H1 (cell line): ENCODE results near the gene DYNC2H1. TPM values are rescaled to one million over a fixed set of nuclear protein-coding genes. Genes with fewer than 3 reads are reported as not detected.

Experiments
- CTCF ChIA-PET: fragments of 300-600 bp; sonication (Branson Sonifier 250); formaldehyde crosslinking; loops from one replicate; lab custom pipeline; 2021; ENCODE audit not compliant: partially characterized antibody; lab: Charles Lee
- POLR2A ChIA-PET: fragments of 300-600 bp; sonication (Branson Sonifier 250); formaldehyde crosslinking; loops from one replicate; lab custom pipeline; 2021; ENCODE audit warnings: inconsistent platforms; ENCODE audit not compliant: partially characterized antibody; lab: Charles Lee
- DNase-seq, 2 experiments: peaks; one replicate each; pipeline versions ENCODE4 v3.0.0 to v3.0.0-alpha.2; 2010 to 2022; ENCODE audit warnings: low spot score in 2 of 2, low read depth in 1 of 2, mixed read lengths in 1 of 2
- FAIRE-seq: peaks from 2 replicates; lab custom pipeline; 2011; peaks lifted over from hg19 to GRCh38; lab: Jason Lieb, UNC
- H2AFZ ChIP-seq: 2 replicates; pipeline ENCODE4 v1.8.1; 2012; ENCODE audit warnings: low read length, inconsistent platforms
- H2AK5ac ChIP-seq: 2 replicates; pipeline ENCODE4 v1.6.1; 2013; ENCODE audit warnings: low read depth, low read length
- H2BK120ac ChIP-seq: replicated peaks from 2 replicates; pipeline ENCODE3; 2013; ENCODE audit warnings: low read depth, low read length, inconsistent platforms
- H2BK12ac ChIP-seq: 2 replicates; pipeline ENCODE4 v1.6.1; 2013; ENCODE audit warnings: low read depth, low read length
- H2BK15ac ChIP-seq: 2 replicates; pipeline ENCODE4 v1.6.1; 2013; ENCODE audit warnings: low read length
- H2BK20ac ChIP-seq: 2 replicates; pipeline ENCODE4 v1.6.1; 2013; ENCODE audit warnings: low read length
- H2BK5ac ChIP-seq: 2 replicates; pipeline ENCODE4 v1.6.1; 2013; ENCODE audit warnings: low read depth, low read length
- H3K14ac ChIP-seq: 2 replicates; pipeline ENCODE4 v1.6.1; 2013; ENCODE audit warnings: inconsistent platforms; ENCODE audit not compliant: insufficient read length
- H3K18ac ChIP-seq: 2 replicates; pipeline ENCODE4 v1.6.1; 2013; ENCODE audit warnings: low read length; ENCODE audit errors: extremely low read depth
- H3K23ac ChIP-seq: 2 replicates; pipeline ENCODE4 v1.6.1; 2013; ENCODE audit warnings: inconsistent platforms; ENCODE audit not compliant: insufficient read length
- H3K23me2 ChIP-seq: 2 replicates; pipeline ENCODE4 v1.6.1; 2013; ENCODE audit warnings: low read depth, low read length
- H3K27ac ChIP-seq: 2 replicates; pipeline ENCODE4 v1.6.1; 2011; ENCODE audit warnings: low read depth, low read length, inconsistent platforms
- H3K27me3 ChIP-seq, 4 experiments: replicated peaks in 1 of 4; 1 replicate in 1 of 4; 2 replicates in 3 of 4; pipeline versions ENCODE4 v1.6.1 to v1.8.1; 2011 to 2013; ENCODE audit warnings: low read length in 3 of 4, mild to moderate bottlenecking in 3 of 4, inconsistent platforms in 2 of 4, mixed read lengths in 2 of 4, moderate library complexity in 1 of 4; ENCODE audit not compliant: control insufficient read depth in 3 of 4, insufficient read depth in 3 of 4; ENCODE audit errors: extremely low read depth in 1 of 4
- H3K36me3 ChIP-seq, 4 experiments: 2 replicates each; pipeline versions ENCODE4 v1.6.1 to v1.8.1; 2011 to 2013; ENCODE audit warnings: mild to moderate bottlenecking in 4 of 4, low read length in 3 of 4, moderate library complexity in 2 of 4, control low read depth in 1 of 4, inconsistent platforms in 1 of 4; ENCODE audit not compliant: insufficient read depth in 4 of 4, control insufficient read depth in 2 of 4
- H3K4ac ChIP-seq: replicated peaks from 2 replicates; pipeline ENCODE3; 2013; ENCODE audit warnings: low read length, low read depth, mixed read lengths, inconsistent platforms; ENCODE audit not compliant: insufficient read length
- H3K4me1 ChIP-seq, 4 experiments: replicated peaks in 1 of 4; 1 replicate in 1 of 4; 2 replicates in 3 of 4; pipeline versions ENCODE4 v1.6.1 to v1.8.1; 2011 to 2013; ENCODE audit warnings: low read length in 3 of 4, inconsistent platforms in 2 of 4, mixed read lengths in 1 of 4; ENCODE audit not compliant: insufficient read depth in 4 of 4, control insufficient read depth in 3 of 4
- H3K4me2 ChIP-seq, 2 experiments: 2 replicates each; pipeline versions ENCODE4 v1.6.1 to v1.8.1; 2011 to 2013; ENCODE audit warnings: low read depth in 2 of 2, low read length in 2 of 2, control low read depth in 1 of 2, inconsistent platforms in 1 of 2, mild to moderate bottlenecking in 1 of 2; ENCODE audit not compliant: insufficient read depth in 1 of 2
- H3K4me3 ChIP-seq, 4 experiments: fragments of 200-600, 300-600 bp in 1 of 4; sonication (generic), shearing (Covaris generic), sonication (Bioruptor Twin) in 1 of 4; 2 replicates each; pipeline versions ENCODE4 v1.5.1 to v1.8.1; 2011 to 2016; ENCODE audit warnings: low read length in 4 of 4, low read depth in 3 of 4, control low read depth in 2 of 4, inconsistent platforms in 2 of 4, mild to moderate bottlenecking in 2 of 4, mixed read lengths in 1 of 4, moderate library complexity in 1 of 4; ENCODE audit not compliant: insufficient read depth in 2 of 4; ENCODE audit errors: extremely low read depth in 1 of 4
- H3K56ac ChIP-seq: replicated peaks from 2 replicates; pipeline ENCODE3; 2013; ENCODE audit warnings: low read depth, mild to moderate bottlenecking, mixed read lengths, low read length, inconsistent platforms; ENCODE audit not compliant: insufficient read length
- H3K79me1 ChIP-seq: 2 replicates; pipeline ENCODE4 v1.6.1; 2013; ENCODE audit warnings: low read depth, low read length, control low read depth
- H3K79me2 ChIP-seq, 2 experiments: 2 replicates each; pipeline versions ENCODE4 v1.6.1 to v1.8.1; 2012 to 2013; ENCODE audit warnings: low read length in 2 of 2, mild to moderate bottlenecking in 2 of 2, inconsistent platforms in 1 of 2; ENCODE audit not compliant: insufficient read depth in 2 of 2, control insufficient read depth in 1 of 2
- H3K9ac ChIP-seq, 4 experiments: replicated peaks in 1 of 4; 1 replicate in 1 of 4; 2 replicates in 3 of 4; pipeline versions ENCODE4 v1.6.1 to v1.8.1; 2011 to 2013; ENCODE audit warnings: low read depth in 3 of 4, low read length in 3 of 4, control low read depth in 2 of 4, mild to moderate bottlenecking in 2 of 4, moderate library complexity in 2 of 4, inconsistent platforms in 1 of 4; ENCODE audit errors: extremely low read depth in 1 of 4
- H3K9me3 ChIP-seq, 2 experiments: 2 replicates each; pipeline versions ENCODE4 v1.6.1 to v1.8.1; 2012 to 2013; ENCODE audit warnings: mild to moderate bottlenecking in 2 of 2, moderate library complexity in 2 of 2, control low read depth in 1 of 2, inconsistent platforms in 1 of 2, low read depth in 1 of 2, low read length in 1 of 2, mixed read lengths in 1 of 2; ENCODE audit not compliant: insufficient read depth in 2 of 2
- H4K20me1 ChIP-seq, 2 experiments: replicated peaks in 1 of 2; 2 replicates each; pipeline versions ENCODE3 to v1.8.1; 2011 to 2013; ENCODE audit warnings: inconsistent platforms in 2 of 2, low read length in 2 of 2, mild to moderate bottlenecking in 1 of 2; ENCODE audit not compliant: insufficient read depth in 2 of 2, control insufficient read depth in 1 of 2
- H4K5ac ChIP-seq: 2 replicates; pipeline ENCODE4 v1.6.1; 2013; ENCODE audit warnings: low read length, low read depth, mixed read lengths, inconsistent platforms; ENCODE audit not compliant: insufficient read length
- H4K8ac ChIP-seq: 2 replicates; pipeline ENCODE4 v1.8.0; 2013; ENCODE audit warnings: mild to moderate bottlenecking, moderate library complexity, low read length, inconsistent platforms; ENCODE audit not compliant: insufficient read depth; ENCODE audit errors: extremely low read depth
- H4K91ac ChIP-seq: replicated peaks from 2 replicates; pipeline ENCODE3; 2013; ENCODE audit warnings: low read length, mixed read lengths, inconsistent platforms; ENCODE audit not compliant: insufficient read length
- BACH1 ChIP-seq: IDR thresholded peaks from 2 replicates; pipeline ENCODE4 v1.6.1; 2012; ENCODE audit warnings: low read length, improper control_type of control experiment
- BCL11A ChIP-seq, 2 experiments: IDR thresholded peaks; one replicate each; pipeline ENCODE4 v1.6.1; 2011; ENCODE audit warnings: low read depth in 2 of 2, low read length in 2 of 2, mild to moderate bottlenecking in 2 of 2
- CBX8 ChIP-seq: fragments of 300-800, 300-1000 bp; sonication (generic); IDR thresholded peaks from 2 replicates; pipeline ENCODE4 v1.7.1; 2016; ENCODE audit warnings: low read depth, low read length, borderline replicate concordance
- CREB1 ChIP-seq: IDR thresholded peaks from 2 replicates; pipeline ENCODE4 v1.6.1; 2012; ENCODE audit warnings: inconsistent platforms
- FOSL1 ChIP-seq: IDR thresholded peaks from 2 replicates; pipeline ENCODE4 v1.6.1; 2011; ENCODE audit warnings: mild to moderate bottlenecking, low read depth, low read length, moderate library complexity; ENCODE audit not compliant: insufficient read depth
- PHF8 ChIP-seq: fragments of 200-600 bp; sonication (generic); conservative IDR thresholded peaks from 2 replicates; pipeline ENCODE4 v1.7.1; 2012; ENCODE audit warnings: low read depth, mild to moderate bottlenecking, inconsistent platforms, low read length, moderate library complexity
- POU5F1 ChIP-seq: IDR thresholded peaks from 2 replicates; pipeline ENCODE4 v1.6.1; 2011; ENCODE audit warnings: low read depth, mild to moderate bottlenecking, low read length, moderate library complexity
- SIX5 ChIP-seq: IDR thresholded peaks from 2 replicates; pipeline ENCODE4 v1.6.1; 2011; ENCODE audit warnings: mild to moderate bottlenecking, low read depth, low read length
- TAF1 ChIP-seq: IDR thresholded peaks from 2 replicates; pipeline ENCODE4 v1.6.1; 2011; ENCODE audit warnings: mild to moderate bottlenecking, low read depth, low read length
- TAF7 ChIP-seq: optimal IDR thresholded peaks from 2 replicates; pipeline ENCODE3; 2011; ENCODE audit warnings: low read depth, mild to moderate bottlenecking, inconsistent platforms, low read length, moderate library complexity, borderline replicate concordance
- WGBS, 2 experiments: shearing (Covaris generic) in 1 of 2; methylation state at CpG; one replicate each; pipeline versions ENCODE4 v1.1.6 to v1.1.7; 2013 to 2015; ENCODE audit warnings: low lambda C conversion rate in 2 of 2, mixed read lengths in 2 of 2, inconsistent platforms in 1 of 2, low coverage in 1 of 2, missing lambda C conversion rate in 1 of 2; ENCODE audit not compliant: insufficient replicate concordance in 2 of 2, insufficient coverage in 1 of 2, insufficient read length in 1 of 2; ENCODE audit errors: extremely low coverage in 1 of 2, missing lambda C conversion rate in 1 of 2; 5-methylcytosine and 5-hydroxymethylcytosine counted together
- polyA plus RNA-seq, 7 experiments: library from polyadenylated mRNA; depleted of rRNA in 3 of 7; stranded (reverse) in 5 of 7; unstranded in 2 of 7; fragments of >200 nt in 5 of 7; fragments of 200-250 nt in 2 of 7; gene quantifications; 1 replicate in 5 of 7; 2 replicates in 1 of 7; 4 replicates in 1 of 7; pipeline versions ENCODE4 v1.2.1 to v1.2.3, GENCODE V29; 2011 to 2013; ENCODE audit warnings: missing spikeins in 2 of 7, mixed read lengths in 2 of 7
- total RNA-seq: library from RNA; stranded (reverse); fragmentation: NEBNext Ultra II Directional; extraction: Animal tissue kit (Norgen Biotek cat#: 25700); gene quantifications from 2 replicates; pipeline ENCODE4 v1.2.1, GENCODE V29; 2021
- TF ChIP-seq, protein P1 (sequence below): IDR thresholded peaks from 2 replicates; pipeline ENCODE4 v1.6.1; 2011; ENCODE audit warnings: low read length, improper control_type of control experiment
- TF ChIP-seq, protein P2 (sequence below): IDR thresholded peaks from 2 replicates; pipeline ENCODE4 v1.6.1; 2012; ENCODE audit warnings: low read length, inconsistent platforms

The DYNC2H1 gene
- total and polyA plus RNA-seq, 2 of the 8 experiments (the other 6 are each of a cell fraction or from before 2014, with no cell fraction given): 6.2 to 12.0 TPM

DNA sequence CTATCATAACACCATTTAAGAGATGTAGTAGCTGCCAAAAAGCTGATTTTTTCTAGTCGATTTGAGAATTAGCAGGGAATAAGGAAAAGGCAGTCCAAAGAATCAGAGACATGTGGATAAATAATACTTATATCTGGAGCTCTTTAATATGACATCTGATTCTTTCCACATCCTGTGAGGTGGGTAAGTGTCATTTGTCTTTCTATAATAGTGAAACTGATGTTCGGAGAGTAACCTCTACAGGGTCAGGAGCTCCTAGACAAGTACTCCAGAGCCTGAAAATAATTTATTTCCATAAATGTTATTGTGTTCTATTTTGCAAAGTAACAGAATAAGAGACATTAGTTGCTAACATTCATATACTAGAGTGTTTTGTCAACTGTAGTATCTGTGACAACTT, 367.6 kb downstream of the DYNC2H1 start:
- Histone ChIP-seq H3K56ac (no peak overlapping the region), H3K79me1 (no peaks in the 10 kb centered on the region), H3K23me2 (no peaks in the 10 kb centered on the region), H3K79me2 (no peaks in the 10 kb centered on the region), H4K5ac (no peak overlapping the region), H2BK20ac (no peak overlapping the region), H2BK12ac (no peak overlapping the region), H2AK5ac (no peak overlapping the region), H2BK15ac (no peak overlapping the region), H3K23ac (no peak overlapping the region), H4K8ac (no peak overlapping the region), H3K9me3 (no peaks in the 10 kb centered on the region), H3K18ac (no peak overlapping the region), H3K4me1 (0 out of 7 replicates have a peak, but pooled peaks cover 0 to 2% (median 0%) of the 10 kb centered on the region in 4 experiments), H2BK120ac (no peak overlapping the region), H2AFZ (no peak overlapping the region), H4K91ac (no peak overlapping the region), H3K36me3 (no peaks in the 10 kb centered on the region), H3K14ac (no peak overlapping the region), H3K27me3 (no peaks in the 10 kb centered on the region), H3K4me2 (no peak overlapping the region), H3K27ac (no peak overlapping the region), H4K20me1 (no peaks in the 10 kb centered on the region), H2BK5ac (no peak overlapping the region)
- DNase-seq: no peak
- ChIA-PET CTCF (interaction anchor here (0.7 to 1.2 kb wide), 3 partner anchors 10 to 205 kb away, joined by 3 to 4 read pairs (median 3); no protein-coding TSS in a partner anchor), POLR2A (no interaction called here)
- TF ChIP-seq BACH1: no peak
- TF ChIP-seq TAF7: no peak
- TF ChIP-seq CREB1: no peak
- TF ChIP-seq POU5F1: no peak
- TF ChIP-seq PHF8: no peak
- TF ChIP-seq CBX8: no peak
- TF ChIP-seq TAF1: no peak
- TF ChIP-seq BCL11A (IDR thresholded peaks at IDR 0.05; ENCODE audit: low read depth in 2 of 2, low read length in 2 of 2): no peak
- TF ChIP-seq, protein P1, sequence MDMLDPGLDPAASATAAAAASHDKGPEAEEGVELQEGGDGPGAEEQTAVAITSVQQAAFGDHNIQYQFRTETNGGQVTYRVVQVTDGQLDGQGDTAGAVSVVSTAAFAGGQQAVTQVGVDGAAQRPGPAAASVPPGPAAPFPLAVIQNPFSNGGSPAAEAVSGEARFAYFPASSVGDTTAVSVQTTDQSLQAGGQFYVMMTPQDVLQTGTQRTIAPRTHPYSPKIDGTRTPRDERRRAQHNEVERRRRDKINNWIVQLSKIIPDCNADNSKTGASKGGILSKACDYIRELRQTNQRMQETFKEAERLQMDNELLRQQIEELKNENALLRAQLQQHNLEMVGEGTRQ: no peak
- TF ChIP-seq SIX5: no peak
- TF ChIP-seq, protein P2, sequence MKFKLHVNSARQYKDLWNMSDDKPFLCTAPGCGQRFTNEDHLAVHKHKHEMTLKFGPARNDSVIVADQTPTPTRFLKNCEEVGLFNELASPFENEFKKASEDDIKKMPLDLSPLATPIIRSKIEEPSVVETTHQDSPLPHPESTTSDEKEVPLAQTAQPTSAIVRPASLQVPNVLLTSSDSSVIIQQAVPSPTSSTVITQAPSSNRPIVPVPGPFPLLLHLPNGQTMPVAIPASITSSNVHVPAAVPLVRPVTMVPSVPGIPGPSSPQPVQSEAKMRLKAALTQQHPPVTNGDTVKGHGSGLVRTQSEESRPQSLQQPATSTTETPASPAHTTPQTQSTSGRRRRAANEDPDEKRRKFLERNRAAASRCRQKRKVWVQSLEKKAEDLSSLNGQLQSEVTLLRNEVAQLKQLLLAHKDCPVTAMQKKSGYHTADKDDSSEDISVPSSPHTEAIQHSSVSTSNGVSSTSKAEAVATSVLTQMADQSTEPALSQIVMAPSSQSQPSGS: no peak
- TF ChIP-seq FOSL1: no peak
- TF ChIP-seq, all 59 proteins: peak for 0
- Histone ChIP-seq H3K4ac (no peak overlapping the region), H3K9ac (no peak overlapping the region), H3K4me3 (no peak overlapping the region)
- WGBS, 2 experiments: 95% methylated on average over 2 of the region's 2 CpGs; no CpG with 5 or more reads in 1 of the 2 experiments
- no peak for FAIRE-seq
